ENCODE results near the gene LMCD1. TPM values are rescaled to one million over a fixed set of nuclear protein-coding genes. Genes with fewer than 3 reads are reported as not detected.

LMCD1 gene
- total and polyA plus RNA-seq, 2 experiments from 2014 or later: 21.8 to 35.3 TPM

GRCh38 chr3:8589880-8590556 is 88.4 kb downstream of the LMCD1 start:
- no peaks in the 10 kb centered on the region for H3K9me2 ChIP-seq (ENCODE audit: insufficient read depth)
- no peak overlapping the region for H3K27ac Mint-ChIP-seq

More at GRCh38 chr3:8589880-8590556, 88.4 kb downstream of the LMCD1 start:
- H3K36me3 ChIP-seq (ENCODE audit: insufficient read depth): no peaks in the 10 kb centered on the region
- no peaks in the 10 kb centered on the region for H3K4me1 Mint-ChIP-seq
- no peaks in the 10 kb centered on the region for H3K27me3 ChIP-seq (ENCODE audit: insufficient read depth)
- DNase-seq (ENCODE audit: low spot score) (no peak), ATAC-seq (no peak)
- TF ChIP-seq CREB1 (CRISPR knock-in tag; IDR thresholded peaks at IDR 0.05; ENCODE audit: low read depth) (no peak), CTCF (conservative IDR thresholded peaks at IDR 0.05; ENCODE audit: low read depth in 2 of 2) (no peak), POLR2AphosphoS5 (IDR thresholded peaks at IDR 0.05; ENCODE audit: low read depth) (no peak), EZH2phosphoT487 (IDR thresholded peaks at IDR 0.05; ENCODE audit: unreplicated experiment) (no peak), JUNB (IDR thresholded peaks at IDR 0.05; ENCODE audit: unreplicated experiment) (no peak), NANOG (IDR thresholded peaks at IDR 0.05; ENCODE audit: borderline replicate concordance) (no peak), STAT1 (IDR thresholded peaks at IDR 0.05; ENCODE audit: unreplicated experiment) (no peak), EZH2 (IDR thresholded peaks at IDR 0.05; ENCODE audit: low read depth, unreplicated experiment) (no peak), ZNF331 (CRISPR knock-in tag; IDR thresholded peaks at IDR 0.05; ENCODE audit: low read depth) (no peak), ZNF114 (CRISPR knock-in tag; IDR thresholded peaks at IDR 0.05) (no peak)
- TF ChIP-seq, protein P1, sequence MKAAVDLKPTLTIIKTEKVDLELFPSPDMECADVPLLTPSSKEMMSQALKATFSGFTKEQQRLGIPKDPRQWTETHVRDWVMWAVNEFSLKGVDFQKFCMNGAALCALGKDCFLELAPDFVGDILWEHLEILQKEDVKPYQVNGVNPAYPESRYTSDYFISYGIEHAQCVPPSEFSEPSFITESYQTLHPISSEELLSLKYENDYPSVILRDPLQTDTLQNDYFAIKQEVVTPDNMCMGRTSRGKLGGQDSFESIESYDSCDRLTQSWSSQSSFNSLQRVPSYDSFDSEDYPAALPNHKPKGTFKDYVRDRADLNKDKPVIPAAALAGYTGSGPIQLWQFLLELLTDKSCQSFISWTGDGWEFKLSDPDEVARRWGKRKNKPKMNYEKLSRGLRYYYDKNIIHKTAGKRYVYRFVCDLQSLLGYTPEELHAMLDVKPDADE (IDR thresholded peaks at IDR 0.05): no peak
- TF ChIP-seq, protein P2, sequence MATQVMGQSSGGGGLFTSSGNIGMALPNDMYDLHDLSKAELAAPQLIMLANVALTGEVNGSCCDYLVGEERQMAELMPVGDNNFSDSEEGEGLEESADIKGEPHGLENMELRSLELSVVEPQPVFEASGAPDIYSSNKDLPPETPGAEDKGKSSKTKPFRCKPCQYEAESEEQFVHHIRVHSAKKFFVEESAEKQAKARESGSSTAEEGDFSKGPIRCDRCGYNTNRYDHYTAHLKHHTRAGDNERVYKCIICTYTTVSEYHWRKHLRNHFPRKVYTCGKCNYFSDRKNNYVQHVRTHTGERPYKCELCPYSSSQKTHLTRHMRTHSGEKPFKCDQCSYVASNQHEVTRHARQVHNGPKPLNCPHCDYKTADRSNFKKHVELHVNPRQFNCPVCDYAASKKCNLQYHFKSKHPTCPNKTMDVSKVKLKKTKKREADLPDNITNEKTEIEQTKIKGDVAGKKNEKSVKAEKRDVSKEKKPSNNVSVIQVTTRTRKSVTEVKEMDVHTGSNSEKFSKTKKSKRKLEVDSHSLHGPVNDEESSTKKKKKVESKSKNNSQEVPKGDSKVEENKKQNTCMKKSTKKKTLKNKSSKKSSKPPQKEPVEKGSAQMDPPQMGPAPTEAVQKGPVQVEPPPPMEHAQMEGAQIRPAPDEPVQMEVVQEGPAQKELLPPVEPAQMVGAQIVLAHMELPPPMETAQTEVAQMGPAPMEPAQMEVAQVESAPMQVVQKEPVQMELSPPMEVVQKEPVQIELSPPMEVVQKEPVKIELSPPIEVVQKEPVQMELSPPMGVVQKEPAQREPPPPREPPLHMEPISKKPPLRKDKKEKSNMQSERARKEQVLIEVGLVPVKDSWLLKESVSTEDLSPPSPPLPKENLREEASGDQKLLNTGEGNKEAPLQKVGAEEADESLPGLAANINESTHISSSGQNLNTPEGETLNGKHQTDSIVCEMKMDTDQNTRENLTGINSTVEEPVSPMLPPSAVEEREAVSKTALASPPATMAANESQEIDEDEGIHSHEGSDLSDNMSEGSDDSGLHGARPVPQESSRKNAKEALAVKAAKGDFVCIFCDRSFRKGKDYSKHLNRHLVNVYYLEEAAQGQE (IDR thresholded peaks at IDR 0.05; ENCODE audit: unreplicated experiment): no peak
- TF ChIP-seq, protein P3, sequence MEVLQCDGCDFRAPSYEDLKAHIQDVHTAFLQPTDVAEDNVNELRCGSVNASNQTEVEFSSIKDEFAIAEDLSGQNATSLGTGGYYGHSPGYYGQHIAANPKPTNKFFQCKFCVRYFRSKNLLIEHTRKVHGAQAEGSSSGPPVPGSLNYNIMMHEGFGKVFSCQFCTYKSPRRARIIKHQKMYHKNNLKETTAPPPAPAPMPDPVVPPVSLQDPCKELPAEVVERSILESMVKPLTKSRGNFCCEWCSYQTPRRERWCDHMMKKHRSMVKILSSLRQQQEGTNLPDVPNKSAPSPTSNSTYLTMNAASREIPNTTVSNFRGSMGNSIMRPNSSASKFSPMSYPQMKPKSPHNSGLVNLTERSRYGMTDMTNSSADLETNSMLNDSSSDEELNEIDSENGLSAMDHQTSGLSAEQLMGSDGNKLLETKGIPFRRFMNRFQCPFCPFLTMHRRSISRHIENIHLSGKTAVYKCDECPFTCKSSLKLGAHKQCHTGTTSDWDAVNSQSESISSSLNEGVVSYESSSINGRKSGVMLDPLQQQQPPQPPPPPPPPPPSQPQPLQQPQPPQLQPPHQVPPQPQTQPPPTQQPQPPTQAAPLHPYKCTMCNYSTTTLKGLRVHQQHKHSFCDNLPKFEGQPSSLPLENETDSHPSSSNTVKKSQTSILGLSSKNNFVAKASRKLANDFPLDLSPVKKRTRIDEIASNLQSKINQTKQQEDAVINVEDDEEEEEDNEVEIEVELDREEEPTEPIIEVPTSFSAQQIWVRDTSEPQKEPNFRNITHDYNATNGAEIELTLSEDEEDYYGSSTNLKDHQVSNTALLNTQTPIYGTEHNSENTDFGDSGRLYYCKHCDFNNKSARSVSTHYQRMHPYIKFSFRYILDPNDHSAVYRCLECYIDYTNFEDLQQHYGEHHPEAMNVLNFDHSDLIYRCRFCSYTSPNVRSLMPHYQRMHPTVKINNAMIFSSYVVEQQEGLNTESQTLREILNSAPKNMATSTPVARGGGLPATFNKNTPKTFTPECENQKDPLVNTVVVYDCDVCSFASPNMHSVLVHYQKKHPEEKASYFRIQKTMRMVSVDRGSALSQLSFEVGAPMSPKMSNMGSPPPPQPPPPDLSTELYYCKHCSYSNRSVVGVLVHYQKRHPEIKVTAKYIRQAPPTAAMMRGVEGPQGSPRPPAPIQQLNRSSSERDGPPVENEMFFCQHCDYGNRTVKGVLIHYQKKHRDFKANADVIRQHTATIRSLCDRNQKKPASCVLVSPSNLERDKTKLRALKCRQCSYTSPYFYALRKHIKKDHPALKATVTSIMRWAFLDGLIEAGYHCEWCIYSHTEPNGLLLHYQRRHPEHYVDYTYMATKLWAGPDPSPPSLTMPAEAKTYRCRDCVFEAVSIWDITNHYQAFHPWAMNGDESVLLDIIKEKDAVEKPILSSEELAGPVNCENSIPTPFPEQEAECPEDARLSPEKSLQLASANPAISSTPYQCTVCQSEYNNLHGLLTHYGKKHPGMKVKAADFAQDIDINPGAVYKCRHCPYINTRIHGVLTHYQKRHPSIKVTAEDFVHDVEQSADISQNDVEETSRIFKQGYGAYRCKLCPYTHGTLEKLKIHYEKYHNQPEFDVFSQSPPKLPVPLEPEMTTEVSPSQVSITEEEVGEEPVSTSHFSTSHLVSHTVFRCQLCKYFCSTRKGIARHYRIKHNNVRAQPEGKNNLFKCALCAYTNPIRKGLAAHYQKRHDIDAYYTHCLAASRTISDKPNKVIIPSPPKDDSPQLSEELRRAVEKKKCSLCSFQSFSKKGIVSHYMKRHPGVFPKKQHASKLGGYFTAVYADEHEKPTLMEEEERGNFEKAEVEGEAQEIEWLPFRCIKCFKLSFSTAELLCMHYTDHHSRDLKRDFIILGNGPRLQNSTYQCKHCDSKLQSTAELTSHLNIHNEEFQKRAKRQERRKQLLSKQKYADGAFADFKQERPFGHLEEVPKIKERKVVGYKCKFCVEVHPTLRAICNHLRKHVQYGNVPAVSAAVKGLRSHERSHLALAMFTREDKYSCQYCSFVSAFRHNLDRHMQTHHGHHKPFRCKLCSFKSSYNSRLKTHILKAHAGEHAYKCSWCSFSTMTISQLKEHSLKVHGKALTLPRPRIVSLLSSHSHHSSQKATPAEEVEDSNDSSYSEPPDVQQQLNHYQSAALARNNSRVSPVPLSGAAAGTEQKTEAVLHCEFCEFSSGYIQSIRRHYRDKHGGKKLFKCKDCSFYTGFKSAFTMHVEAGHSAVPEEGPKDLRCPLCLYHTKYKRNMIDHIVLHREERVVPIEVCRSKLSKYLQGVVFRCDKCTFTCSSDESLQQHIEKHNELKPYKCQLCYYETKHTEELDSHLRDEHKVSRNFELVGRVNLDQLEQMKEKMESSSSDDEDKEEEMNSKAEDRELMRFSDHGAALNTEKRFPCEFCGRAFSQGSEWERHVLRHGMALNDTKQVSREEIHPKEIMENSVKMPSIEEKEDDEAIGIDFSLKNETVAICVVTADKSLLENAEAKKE (CRISPR knock-in tag; IDR thresholded peaks at IDR 0.05): no peak
- no peaks in the 10 kb centered on the region for H3K36me3 Mint-ChIP-seq (ENCODE audit: low read depth)
- no peaks in the 10 kb centered on the region for H3K9me3 Mint-ChIP-seq
- H3K4me1 ChIP-seq (ENCODE audit: insufficient read depth): no peaks in the 10 kb centered on the region
- no peaks in the 10 kb centered on the region for H3K27me3 Mint-ChIP-seq (ENCODE audit: insufficient read depth, low read depth, poor library complexity)
- H3K4me2 ChIP-seq: no peak overlapping the region
- no peaks in the 10 kb centered on the region for H3K79me2 ChIP-seq (replicated peaks; ENCODE audit: insufficient read depth)
- no peaks in the 10 kb centered on the region for H3F3A ChIP-seq (replicated peaks; ENCODE audit: low read depth)
- no peaks in the 10 kb centered on the region for H4K20me1 ChIP-seq (replicated peaks; ENCODE audit: insufficient read depth)
- no peak overlapping the region for H3K27ac ChIP-seq (ENCODE audit: low read depth)
- H2AFZ ChIP-seq: no peak overlapping the region
- H3K4me3 Mint-ChIP-seq: no peak overlapping the region
- H3K4me3 ChIP-seq: no peak overlapping the region

Measured in GM23338 (cell line).